GM12878 (cell line): ENCODE measurements around the gene PLA2G4E. TPM values are rescaled to one million over a fixed set of nuclear protein-coding genes. Genes with fewer than 3 reads are reported as not detected.

ENCODE experiments used
- ATAC-seq: fragments of 200-7000 bp; cut with Tn5 transposase; 3 replicates; pipeline ENCODE4 v1.9.1; 2020; ENCODE audit warnings: mild to moderate bottlenecking, moderate library complexity
- BruUV-seq: library from RNA; stranded (reverse); fragments of 400-500 nt; replicated peaks from 2 replicates; lab custom pipeline; 2021; lab: Mats Ljungman, UMichigan
- CTCF ChIA-PET: fragments of 300-600 bp; sonication (Branson Sonifier 250); formaldehyde crosslinking; extraction: SDS; loops from one replicate; lab custom pipeline; 2021; ENCODE audit warnings: inconsistent platforms; lab: Yijun Ruan, JAX
- POLR2A ChIA-PET: fragments of 350-600 bp; formaldehyde crosslinking; extraction: SDS; loops from one replicate; lab custom pipeline; 2021; ENCODE audit warnings: inconsistent platforms; lab: Charles Lee
- RAD21 ChIA-PET: fragments of 300-600 bp; sonication (Branson Sonifier 250); formaldehyde crosslinking; loops from one replicate; lab custom pipeline; 2023; ENCODE audit warnings: antibody characterized with exemption; ENCODE audit not compliant: unreplicated experiment; lab: Charles Lee
- SMC1A ChIA-PET: fragments of 300-600 bp; sonication (Branson Sonifier 250); formaldehyde crosslinking; loops from one replicate; lab custom pipeline; 2023; ENCODE audit not compliant: unreplicated experiment, uncharacterized antibody; lab: Charles Lee
- DNase-seq: peaks from one replicate; pipeline ENCODE4 v3.0.0-alpha.2; 2011; ENCODE audit warnings: low read depth, low spot score
- FAIRE-seq: peaks from 3 replicates; lab custom pipeline; 2011; peaks lifted over from hg19 to GRCh38; lab: Jason Lieb, UNC
- H2AFZ ChIP-seq: 2 replicates; pipeline ENCODE4 v1.6.0; 2011; ENCODE audit warnings: low read depth, low read length, control low read depth; ENCODE audit not compliant: control insufficient read depth
- H3K27ac ChIP-seq: 2 replicates; pipeline ENCODE4 v1.5.1; 2011; ENCODE audit warnings: control low read depth; ENCODE audit not compliant: control insufficient read depth, insufficient read depth
- H3K27me3 ChIP-seq, 2 experiments: replicated peaks in 1 of 2; 2 replicates each; pipeline versions ENCODE4 v1.6.0 to v1.6.1; 2011; ENCODE audit warnings: low read length in 1 of 2; ENCODE audit not compliant: control insufficient read depth in 2 of 2, insufficient read depth in 2 of 2
- H3K36me3 ChIP-seq, 2 experiments: 2 replicates each; pipeline ENCODE4 v1.5.1; 2011; ENCODE audit warnings: low read length in 1 of 2; ENCODE audit not compliant: control insufficient read depth in 2 of 2, insufficient read depth in 2 of 2
- H3K4me1 ChIP-seq: 2 replicates; pipeline ENCODE4 v1.6.1; 2011; ENCODE audit warnings: mild to moderate bottlenecking, low read length, moderate library complexity, mixed read lengths; ENCODE audit not compliant: control insufficient read depth, insufficient read depth
- H3K4me2 ChIP-seq: 2 replicates; pipeline ENCODE4 v1.6.0; 2011; ENCODE audit warnings: control low read depth; ENCODE audit not compliant: control insufficient read depth, insufficient read depth
- H3K4me3 ChIP-seq: fragments of 200-600 bp; sonication (generic); 2 replicates; pipeline ENCODE4 v1.5.1; 2016
- H3K79me2 ChIP-seq: 2 replicates; pipeline ENCODE4 v1.6.0; 2011; ENCODE audit warnings: low read length; ENCODE audit not compliant: control insufficient read depth, insufficient read depth
- H3K9ac ChIP-seq: 2 replicates; pipeline ENCODE4 v1.8.0; 2011; ENCODE audit warnings: low read length, control low read depth, mixed read lengths; ENCODE audit not compliant: control insufficient read depth, insufficient read depth
- H3K9me3 ChIP-seq: replicated peaks from 3 replicates; pipeline ENCODE4 v1.5.1; 2011; ENCODE audit warnings: mild to moderate bottlenecking, low read length; ENCODE audit not compliant: control insufficient read depth, insufficient read depth
- H4K20me1 ChIP-seq: 2 replicates; pipeline ENCODE4 v1.6.0; 2011; ENCODE audit not compliant: control insufficient read depth, insufficient read depth
- BMI1 ChIP-seq: fragments of 450-650 bp; IDR thresholded peaks from 2 replicates; pipeline ENCODE4 v1.6.1; 2016; ENCODE audit warnings: mild to moderate bottlenecking, moderate library complexity, borderline replicate concordance
- NR2F1 ChIP-seq: fragments of 450-650 bp; conservative IDR thresholded peaks from 2 replicates; pipeline ENCODE4 v1.6.1; 2017; ENCODE audit warnings: mild to moderate bottlenecking
- RAD21 ChIP-seq: IDR thresholded peaks from 2 replicates; pipeline ENCODE4 v1.6.1; 2011; ENCODE audit warnings: mild to moderate bottlenecking, low read depth, low read length, moderate library complexity; ENCODE audit not compliant: insufficient read depth
- RUNX3 ChIP-seq: IDR thresholded peaks from 2 replicates; pipeline ENCODE4 v1.6.1; 2012; ENCODE audit warnings: low read length, inconsistent platforms
- SMC3 ChIP-seq: IDR thresholded peaks from 2 replicates; pipeline ENCODE4 v1.6.1; 2011; ENCODE audit warnings: low read length, improper control_type of control experiment, borderline replicate concordance
- WRNIP1 ChIP-seq: IDR thresholded peaks from 2 replicates; pipeline ENCODE4 v1.6.1; 2011; ENCODE audit warnings: low read depth, low read length, improper control_type of control experiment, borderline replicate concordance
- YY1 ChIP-seq: IDR thresholded peaks from 2 replicates; pipeline ENCODE4 v1.6.1; 2011; ENCODE audit warnings: low read depth, mild to moderate bottlenecking, low read length
- WGBS: methylation state at CpG from one replicate; pipeline ENCODE4 v1.1.6; 2016; ENCODE audit warnings: low lambda C conversion rate; ENCODE audit not compliant: insufficient replicate concordance, insufficient coverage; ENCODE audit errors: missing lambda C conversion rate; 5-methylcytosine and 5-hydroxymethylcytosine counted together
- in situ Hi-C: fragments of 300-500 bp; cut with MboI; formaldehyde crosslinking; loops from 9 replicates; pipeline ENCODE4 v1.14.3; 2018; ENCODE audit warnings: mixed read lengths
- intact Hi-C: fragments of 100-400 bp; cut with micrococcal nuclease; formaldehyde crosslinking; loops from one replicate; pipeline ENCODE4 v1.14.2; 2022; ENCODE audit not compliant: unreplicated experiment
- polyA plus RNA-seq, 11 experiments: library from polyadenylated mRNA; depleted of rRNA in 4 of 11; unstranded in 6 of 11; stranded (reverse) in 5 of 11; fragments of >200 nt; fragmentation: Nextera tagmentation in 4 of 11; fragmentation: Illumina TruSeq in 1 of 11; extraction: Ambion mirVana in 4 of 11; extraction: Trizol in 1 of 11; gene quantifications; 1 replicate in 1 of 11; 2 replicates in 10 of 11; pipeline versions ENCODE4 v1.2.1 to v1.2.3, GENCODE V29; 2011 to 2016; ENCODE audit warnings: inconsistent platforms in 2 of 11, missing spikeins in 2 of 11, low read depth in 1 of 11
- total RNA-seq, 4 experiments: library from RNA; depleted of rRNA in 3 of 4; stranded (reverse); fragments of >200 nt in 3 of 4; fragmentation: Illumina TruSeq in 1 of 4; extraction: Trizol in 1 of 4; gene quantifications; 2 replicates each; pipeline versions ENCODE4 v1.2.1 to v1.2.3, GENCODE V29; 2013 to 2021
- TF ChIP-seq, protein P1 (sequence below), 3 experiments: IDR thresholded peaks in 2 of 3; conservative IDR thresholded peaks in 1 of 3; 2 replicates each; pipeline ENCODE4 v1.5.1; 2011; ENCODE audit warnings: low read depth in 3 of 3, low read length in 3 of 3, mild to moderate bottlenecking in 3 of 3, control low read depth in 2 of 3, moderate library complexity in 2 of 3, inconsistent platforms in 1 of 3, mixed read lengths in 1 of 3; ENCODE audit not compliant: control insufficient read depth in 2 of 3, insufficient read depth in 1 of 3; ENCODE audit errors: extremely low read depth in 1 of 3
- TF ChIP-seq, protein P2 (sequence below): fragments of 450-650 bp; formaldehyde crosslinking; IDR thresholded peaks from 2 replicates; pipeline ENCODE4 v1.5.0; 2022; ENCODE audit warnings: mild to moderate bottlenecking, missing genetic modification characterization

PLA2G4E gene
- total and polyA plus RNA-seq, 10 of the 15 experiments (the other 5 are each of a cell fraction or from before 2014, with no cell fraction given): 0.05 to 0.32 (median 0.06) TPM; not detected in 5

DNA sequence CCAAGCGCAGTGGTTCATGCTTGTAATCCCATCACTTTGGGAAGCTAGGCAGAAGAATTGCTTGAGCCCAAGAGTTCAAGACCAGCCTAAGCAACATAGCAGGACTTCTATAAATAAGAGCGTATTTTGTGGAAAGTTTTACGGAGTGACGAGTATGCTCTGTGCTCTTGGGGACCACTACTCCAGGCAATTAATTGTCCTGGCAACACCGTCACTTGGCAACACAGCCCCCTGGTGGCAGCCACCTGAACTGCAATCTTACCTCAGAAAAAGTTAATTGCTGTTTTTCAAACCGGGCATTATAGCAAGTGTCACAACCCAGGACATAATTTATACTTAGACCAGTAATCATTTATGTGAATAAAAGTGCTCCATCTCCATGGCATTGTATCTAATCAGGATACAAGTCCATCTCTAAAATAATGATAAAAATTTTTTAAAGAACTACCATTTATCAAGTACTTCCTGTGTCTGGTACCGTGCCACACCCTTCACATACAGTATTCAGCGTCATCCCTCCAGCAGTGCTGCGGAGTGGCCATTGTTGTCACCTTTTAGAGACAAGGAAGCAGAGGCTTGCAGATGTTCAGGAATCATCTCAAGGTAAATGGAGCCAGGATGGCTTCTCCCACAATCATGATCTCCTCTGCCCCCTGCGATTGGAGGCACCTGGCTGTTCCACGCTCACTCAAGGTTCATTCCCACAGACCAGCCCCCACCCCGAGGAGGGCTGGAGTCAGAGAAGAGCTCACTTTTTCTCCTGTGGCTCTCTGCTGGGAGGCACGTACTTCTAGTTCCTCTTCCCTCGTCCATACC, 39.0 kb upstream of the PLA2G4E start:
- no TSS peak for BruUV-seq
- no peak for FAIRE-seq

More for the DNA sequence above, 39.0 kb upstream of the PLA2G4E start:
- RAD21 ChIA-PET: interaction anchor here (1.1 to 1.5 kb wide), 3 partner anchors 64 to 71 kb away, joined by 3 to 6 read pairs (median 4); no protein-coding TSS in a partner anchor
- Histone ChIP-seq H3K4me3 (no peak overlapping the region), H3K9me3 (no peaks in the 10 kb centered on the region), H3K79me2 (no peaks in the 10 kb centered on the region), H4K20me1 (no peaks in the 10 kb centered on the region; the same call in 1 of the 2 replicates), H3K36me3 (no peaks in the 10 kb centered on the region), H3K27me3 (peaks cover 0 to 4% of the 10 kb centered on the region in 2 experiments; a peak in 2 of 4 replicates), H3K9ac (no peak overlapping the region), H2AFZ (no peak overlapping the region), H3K4me1 (peaks cover 8% of the 10 kb centered on the region), H3K27ac (no peak overlapping the region), H3K4me2 (no peak overlapping the region)
- POLR2A ChIA-PET: no interaction called here
- SMC1A ChIA-PET: interaction anchor here (1.0 to 3.5 kb wide), 4 partner anchors 13 to 75 kb away, joined by 3 to 18 read pairs (median 4); no protein-coding TSS in a partner anchor
- WGBS: 25% methylated on average over 14 of the region's 14 CpGs
- in situ Hi-C loops (loop anchor here (5.0 kb wide), 1 partner anchor 68 kb away; no protein-coding TSS in a partner anchor), intact Hi-C loops (loop anchor here (1.0 kb wide), 1 partner anchor 71 kb away; no protein-coding TSS in a partner anchor)
- TF ChIP-seq, protein P1, sequence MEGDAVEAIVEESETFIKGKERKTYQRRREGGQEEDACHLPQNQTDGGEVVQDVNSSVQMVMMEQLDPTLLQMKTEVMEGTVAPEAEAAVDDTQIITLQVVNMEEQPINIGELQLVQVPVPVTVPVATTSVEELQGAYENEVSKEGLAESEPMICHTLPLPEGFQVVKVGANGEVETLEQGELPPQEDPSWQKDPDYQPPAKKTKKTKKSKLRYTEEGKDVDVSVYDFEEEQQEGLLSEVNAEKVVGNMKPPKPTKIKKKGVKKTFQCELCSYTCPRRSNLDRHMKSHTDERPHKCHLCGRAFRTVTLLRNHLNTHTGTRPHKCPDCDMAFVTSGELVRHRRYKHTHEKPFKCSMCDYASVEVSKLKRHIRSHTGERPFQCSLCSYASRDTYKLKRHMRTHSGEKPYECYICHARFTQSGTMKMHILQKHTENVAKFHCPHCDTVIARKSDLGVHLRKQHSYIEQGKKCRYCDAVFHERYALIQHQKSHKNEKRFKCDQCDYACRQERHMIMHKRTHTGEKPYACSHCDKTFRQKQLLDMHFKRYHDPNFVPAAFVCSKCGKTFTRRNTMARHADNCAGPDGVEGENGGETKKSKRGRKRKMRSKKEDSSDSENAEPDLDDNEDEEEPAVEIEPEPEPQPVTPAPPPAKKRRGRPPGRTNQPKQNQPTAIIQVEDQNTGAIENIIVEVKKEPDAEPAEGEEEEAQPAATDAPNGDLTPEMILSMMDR (IDR thresholded peaks at IDR 0.05 in 2 of 3, conservative IDR thresholded peaks at IDR 0.05 in 1 of 3; ENCODE audit: control insufficient read depth in 2 of 3, extremely low read depth in 1 of 3, insufficient read depth in 1 of 3, low read depth in 3 of 3, low read length in 3 of 3): peak; percentile 89 to 93 (median 93)
- TF ChIP-seq RUNX3 (0 out of 2 replicates have a peak, but pooled peaks have one; percentile 9), WRNIP1 (0 out of 2 replicates have a peak, but pooled peaks have one; percentile 46), YY1 (0 out of 2 replicates have a peak, but pooled peaks have one; percentile 32), RAD21 (peak; percentile 77), BMI1 (peak; percentile 74), NR2F1 (no peak), SMC3 (peak; percentile 93)
- TF ChIP-seq, protein P2, sequence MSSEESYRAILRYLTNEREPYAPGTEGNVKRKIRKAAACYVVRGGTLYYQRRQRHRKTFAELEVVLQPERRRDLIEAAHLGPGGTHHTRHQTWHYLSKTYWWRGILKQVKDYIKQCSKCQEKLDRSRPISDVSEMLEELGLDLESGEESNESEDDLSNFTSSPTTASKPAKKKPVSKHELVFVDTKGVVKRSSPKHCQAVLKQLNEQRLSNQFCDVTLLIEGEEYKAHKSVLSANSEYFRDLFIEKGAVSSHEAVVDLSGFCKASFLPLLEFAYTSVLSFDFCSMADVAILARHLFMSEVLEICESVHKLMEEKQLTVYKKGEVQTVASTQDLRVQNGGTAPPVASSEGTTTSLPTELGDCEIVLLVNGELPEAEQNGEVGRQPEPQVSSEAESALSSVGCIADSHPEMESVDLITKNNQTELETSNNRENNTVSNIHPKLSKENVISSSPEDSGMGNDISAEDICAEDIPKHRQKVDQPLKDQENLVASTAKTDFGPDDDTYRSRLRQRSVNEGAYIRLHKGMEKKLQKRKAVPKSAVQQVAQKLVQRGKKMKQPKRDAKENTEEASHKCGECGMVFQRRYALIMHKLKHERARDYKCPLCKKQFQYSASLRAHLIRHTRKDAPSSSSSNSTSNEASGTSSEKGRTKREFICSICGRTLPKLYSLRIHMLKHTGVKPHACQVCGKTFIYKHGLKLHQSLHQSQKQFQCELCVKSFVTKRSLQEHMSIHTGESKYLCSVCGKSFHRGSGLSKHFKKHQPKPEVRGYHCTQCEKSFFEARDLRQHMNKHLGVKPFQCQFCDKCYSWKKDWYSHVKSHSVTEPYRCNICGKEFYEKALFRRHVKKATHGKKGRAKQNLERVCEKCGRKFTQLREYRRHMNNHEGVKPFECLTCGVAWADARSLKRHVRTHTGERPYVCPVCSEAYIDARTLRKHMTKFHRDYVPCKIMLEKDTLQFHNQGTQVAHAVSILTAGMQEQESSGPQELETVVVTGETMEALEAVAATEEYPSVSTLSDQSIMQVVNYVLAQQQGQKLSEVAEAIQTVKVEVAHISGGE (CRISPR knock-in tag): no peak
- CTCF ChIA-PET: interaction anchor here (0.7 to 5.4 kb wide), 14 partner anchors 8 to 81 kb away, joined by 3 to 42 read pairs (median 4); no protein-coding TSS in a partner anchor
- no peak for DNase-seq
- peak; percentile 35 for ATAC-seq
